Activated T-helper 1 cell treated with anti-CD3 and anti-CD28 coated beads, Interleukin-12 subunit alpha, Interleukin-12 subunit beta, Interleukin-2, Interleukin-4 antibody, amounts not matched to agents 30 ng/mL and 10 ng/mL and 1 ng/mL, durations not matched to agents 14 hours and 24 hours and 36 hours (primary cell): ENCODE results near the gene PHC2. TPM values are rescaled to one million over a fixed set of nuclear protein-coding genes. Genes with fewer than 3 reads are reported as not detected.
A peak's percentile ranks its signal among the peaks of the same experiment; 100 is the strongest.

Source experiments
- DNase-seq: peaks from one replicate; pipeline ENCODE4 v3.0.0; 2021; ENCODE audit warnings: low spot score
- H3K27ac Mint-ChIP-seq: one replicate; pipeline ENCODE4 v1.8.0; 2021; ENCODE audit warnings: mild to moderate bottlenecking, mixed read lengths
- H3K27me3 Mint-ChIP-seq: one replicate; pipeline ENCODE4 v1.8.0; 2022; ENCODE audit warnings: mild to moderate bottlenecking, moderate library complexity, mixed read lengths; ENCODE audit not compliant: insufficient read depth
- H3K36me3 Mint-ChIP-seq: one replicate; pipeline ENCODE4 v1.8.0; 2021; ENCODE audit warnings: low read depth, mixed read lengths
- H3K4me1 Mint-ChIP-seq: one replicate; pipeline ENCODE4 v1.8.0; 2021; ENCODE audit warnings: low read depth, mixed read lengths
- H3K4me3 Mint-ChIP-seq: one replicate; pipeline ENCODE4 v1.8.0; 2021; ENCODE audit warnings: mild to moderate bottlenecking, moderate library complexity, mixed read lengths
- H3K9me3 Mint-ChIP-seq: one replicate; pipeline ENCODE4 v1.8.0; 2021; ENCODE audit warnings: mixed read lengths
- intact Hi-C: fragments of 100-400 bp; cut with micrococcal nuclease; formaldehyde crosslinking; loops from one replicate; pipeline ENCODE4 v1.15.1; 2024
- total RNA-seq: library from RNA; stranded (reverse); gene quantifications from 2 replicates; pipeline ENCODE4 v1.2.3, GENCODE V29; 2022

Gene PHC2
- total RNA-seq, 1 donor from 2014 or later: 36.7 TPM

GRCh38 chr1:33388805-33389771 is 41.8 kb downstream of the PHC2 start:
- no peak for DNase-seq
- no peaks in the 10 kb centered on the region for H3K36me3 Mint-ChIP-seq
- H3K4me3 Mint-ChIP-seq: no peak overlapping the region
- H3K27me3 Mint-ChIP-seq: peaks cover 6% of the 10 kb centered on the region
- intact Hi-C loops: no loop called here
- no peak overlapping the region for H3K27ac Mint-ChIP-seq
- no peaks in the 10 kb centered on the region for H3K9me3 Mint-ChIP-seq
- no peaks in the 10 kb centered on the region for H3K4me1 Mint-ChIP-seq

- intact Hi-C loops: no loop called here
- H3K4me1 Mint-ChIP-seq: no peaks in the 10 kb centered on the region
- no peak overlapping the region for H3K27ac Mint-ChIP-seq
- DNase-seq: no peak
- H3K36me3 Mint-ChIP-seq: no peaks in the 10 kb centered on the region
- H3K9me3 Mint-ChIP-seq: no peaks in the 10 kb centered on the region
- H3K4me3 Mint-ChIP-seq: no peak overlapping the region
- peaks cover 9% of the 10 kb centered on the region for H3K27me3 Mint-ChIP-seq
Observed at GRCh38 chr1:33387625-33388024, 43.3 kb downstream of the PHC2 start.

GRCh38 chr1:33385251-33385650 is 45.6 kb downstream of the PHC2 start:
- DNase-seq: no peak
- no peak overlapping the region for H3K27ac Mint-ChIP-seq
- intact Hi-C loops: no loop called here
- peaks cover 21% of the 10 kb centered on the region for H3K27me3 Mint-ChIP-seq
- H3K4me3 Mint-ChIP-seq: no peak overlapping the region
- no peaks in the 10 kb centered on the region for H3K36me3 Mint-ChIP-seq
- no peaks in the 10 kb centered on the region for H3K9me3 Mint-ChIP-seq
- H3K4me1 Mint-ChIP-seq: peaks cover 10% of the 10 kb centered on the region

- peaks cover 27% of the 10 kb centered on the region for H3K27me3 Mint-ChIP-seq
- intact Hi-C loops: no loop called here
- H3K4me3 Mint-ChIP-seq: no peak overlapping the region
- H3K27ac Mint-ChIP-seq: no peak overlapping the region
- no peaks in the 10 kb centered on the region for H3K36me3 Mint-ChIP-seq
- peaks cover 16% of the 10 kb centered on the region for H3K4me1 Mint-ChIP-seq
- DNase-seq: no peak
- no peaks in the 10 kb centered on the region for H3K9me3 Mint-ChIP-seq
Observed at GRCh38 chr1:33384040-33384812, 46.7 kb downstream of the PHC2 start.

GRCh38 chr1:33383489-33383888 is 47.4 kb downstream of the PHC2 start:
- DNase-seq: no peak
- H3K27me3 Mint-ChIP-seq: peaks cover 30% of the 10 kb centered on the region
- no peak overlapping the region for H3K27ac Mint-ChIP-seq
- H3K4me1 Mint-ChIP-seq: peaks cover 16% of the 10 kb centered on the region
- H3K4me3 Mint-ChIP-seq: no peak overlapping the region
- no peaks in the 10 kb centered on the region for H3K36me3 Mint-ChIP-seq
- H3K9me3 Mint-ChIP-seq: no peaks in the 10 kb centered on the region
- intact Hi-C loops: no loop called here

GRCh38 chr1:33382661-33383415 is 48.1 kb downstream of the PHC2 start:
- H3K27me3 Mint-ChIP-seq: peaks cover 35% of the 10 kb centered on the region
- no peak overlapping the region for H3K27ac Mint-ChIP-seq
- intact Hi-C loops: no loop called here
- no peaks in the 10 kb centered on the region for H3K9me3 Mint-ChIP-seq
- DNase-seq: no peak
- peaks cover 16% of the 10 kb centered on the region for H3K4me1 Mint-ChIP-seq
- H3K36me3 Mint-ChIP-seq: no peaks in the 10 kb centered on the region
- H3K4me3 Mint-ChIP-seq: no peak overlapping the region

GRCh38 chr1:33381977-33382376 is 48.9 kb downstream of the PHC2 start:
- H3K4me1 Mint-ChIP-seq: peaks cover 16% of the 10 kb centered on the region
- no peaks in the 10 kb centered on the region for H3K36me3 Mint-ChIP-seq
- peaks cover 37% of the 10 kb centered on the region for H3K27me3 Mint-ChIP-seq
- intact Hi-C loops: no loop called here
- no peak overlapping the region for H3K27ac Mint-ChIP-seq
- no peaks in the 10 kb centered on the region for H3K9me3 Mint-ChIP-seq
- no peak overlapping the region for H3K4me3 Mint-ChIP-seq
- no peak for DNase-seq

- Mint-ChIP-seq H3K4me3 (no peak overlapping the region), H3K27me3 (peaks cover 37% of the 10 kb centered on the region), H3K27ac (peak overlapping the region; percentile 36), H3K4me1 (peaks cover 16% of the 10 kb centered on the region), H3K9me3 (no peaks in the 10 kb centered on the region), H3K36me3 (no peaks in the 10 kb centered on the region)
- DNase-seq: no peak
- intact Hi-C loops: no loop called here
Observed at GRCh38 chr1:33380811-33381210, 50.1 kb downstream of the PHC2 start.

GRCh38 chr1:33379631-33380354 is 51.1 kb downstream of the PHC2 start:
- no peak overlapping the region for H3K4me3 Mint-ChIP-seq
- H3K36me3 Mint-ChIP-seq: no peaks in the 10 kb centered on the region
- H3K27me3 Mint-ChIP-seq: peaks cover 37% of the 10 kb centered on the region
- no peak overlapping the region for H3K27ac Mint-ChIP-seq
- H3K4me1 Mint-ChIP-seq: peaks cover 16% of the 10 kb centered on the region
- intact Hi-C loops: no loop called here
- H3K9me3 Mint-ChIP-seq: no peaks in the 10 kb centered on the region
- no peak for DNase-seq

- Mint-ChIP-seq H3K4me3 (no peak overlapping the region), H3K27ac (no peak overlapping the region), H3K4me1 (peaks cover 16% of the 10 kb centered on the region), H3K9me3 (no peaks in the 10 kb centered on the region), H3K27me3 (peaks cover 33% of the 10 kb centered on the region), H3K36me3 (no peaks in the 10 kb centered on the region)
- intact Hi-C loops: no loop called here
- no peak for DNase-seq
Observed at GRCh38 chr1:33378976-33379375, 51.9 kb downstream of the PHC2 start.

- Mint-ChIP-seq H3K27ac (no peak overlapping the region), H3K4me1 (peaks cover 16% of the 10 kb centered on the region), H3K9me3 (no peaks in the 10 kb centered on the region), H3K4me3 (no peak overlapping the region), H3K36me3 (no peaks in the 10 kb centered on the region), H3K27me3 (peaks cover 32% of the 10 kb centered on the region)
- DNase-seq: no peak
- intact Hi-C loops: no loop called here
Observed at GRCh38 chr1:33378524-33378923, 52.4 kb downstream of the PHC2 start.

GRCh38 chr1:33377756-33378155 is 53.1 kb downstream of the PHC2 start:
- H3K4me1 Mint-ChIP-seq: peaks cover 16% of the 10 kb centered on the region
- H3K9me3 Mint-ChIP-seq: no peaks in the 10 kb centered on the region
- intact Hi-C loops: no loop called here

More at GRCh38 chr1:33377756-33378155, 53.1 kb downstream of the PHC2 start:
- Mint-ChIP-seq H3K36me3 (no peaks in the 10 kb centered on the region), H3K27ac (no peak overlapping the region), H3K4me3 (no peak overlapping the region), H3K27me3 (peaks cover 30% of the 10 kb centered on the region)
- DNase-seq: no peak
